ENCODE results near the gene CEP152. TPM values are rescaled to one million over a fixed set of nuclear protein-coding genes. Genes with fewer than 3 reads are reported as not detected.
A peak's percentile ranks its signal among the peaks of the same experiment; 100 is the strongest.
"Not testable (repeated sequence)": the region's sequence is repeated elsewhere in the genome, so short reads cannot be mapped to it uniquely, and the experiment has no call there.

The CEP152 gene
- total RNA-seq, 1 experiment from 2014 or later: 13.9 TPM

DNA sequence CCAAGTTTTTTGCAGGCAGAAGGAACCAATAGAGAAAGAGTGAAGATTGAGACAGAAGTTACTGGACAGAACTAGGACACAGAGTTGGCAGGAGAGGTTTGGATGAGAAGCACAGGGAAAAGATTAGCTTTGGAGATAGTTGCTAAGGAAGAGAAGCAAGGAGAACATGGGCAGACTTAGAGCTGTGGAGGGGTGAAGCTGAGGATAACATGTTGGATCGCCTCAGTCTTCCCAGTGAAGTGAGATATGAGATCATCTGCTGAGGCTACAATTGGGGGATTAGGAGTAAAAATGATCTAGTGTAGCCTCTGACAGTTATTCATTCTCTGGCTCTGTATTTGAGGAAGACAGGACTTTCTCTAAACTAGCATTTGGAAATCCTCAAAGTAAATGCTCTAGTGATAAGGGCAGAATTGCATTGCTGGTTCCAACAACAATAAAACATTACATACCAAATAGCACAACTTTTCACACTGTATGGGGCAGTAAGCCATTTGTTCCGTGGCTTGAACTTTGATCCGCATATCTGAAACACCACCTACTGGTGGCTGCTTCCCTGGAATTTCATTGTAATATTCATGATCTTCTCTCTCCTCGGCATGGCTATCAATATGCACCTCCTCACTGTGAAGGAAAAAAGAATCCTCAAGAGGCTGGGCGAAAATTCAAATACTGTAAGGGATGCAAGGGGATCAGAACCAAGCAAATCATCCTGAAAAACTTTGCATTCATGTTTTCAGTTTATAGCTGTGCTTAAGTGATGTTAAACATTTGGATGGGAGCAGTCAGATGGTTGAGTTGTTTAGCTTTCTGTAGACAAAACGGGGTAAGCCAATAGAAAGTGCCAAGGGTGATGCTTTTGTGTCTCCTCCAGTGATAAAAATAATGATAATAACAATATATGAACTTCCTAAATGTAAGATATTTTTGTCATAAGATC lies 44.9 kb upstream of the CEP152 start:
- intact Hi-C loops (cut with micrococcal nuclease; ENCODE audit: unreplicated experiment) (no loop called here), in situ Hi-C loops (cut with HindIII; ENCODE audit: low pct_unique_long_range_greater_than_20kb, low sequenced_read_pairs) (no loop called here)
- CTCF ChIA-PET: interaction anchor here (0.6 kb wide), 1 partner anchor 551 kb away, joined by 4 read pairs; no protein-coding TSS in a partner anchor
- no TSS peak for BruUV-seq (replicated peaks)
- TF ChIP-seq, protein P1, sequence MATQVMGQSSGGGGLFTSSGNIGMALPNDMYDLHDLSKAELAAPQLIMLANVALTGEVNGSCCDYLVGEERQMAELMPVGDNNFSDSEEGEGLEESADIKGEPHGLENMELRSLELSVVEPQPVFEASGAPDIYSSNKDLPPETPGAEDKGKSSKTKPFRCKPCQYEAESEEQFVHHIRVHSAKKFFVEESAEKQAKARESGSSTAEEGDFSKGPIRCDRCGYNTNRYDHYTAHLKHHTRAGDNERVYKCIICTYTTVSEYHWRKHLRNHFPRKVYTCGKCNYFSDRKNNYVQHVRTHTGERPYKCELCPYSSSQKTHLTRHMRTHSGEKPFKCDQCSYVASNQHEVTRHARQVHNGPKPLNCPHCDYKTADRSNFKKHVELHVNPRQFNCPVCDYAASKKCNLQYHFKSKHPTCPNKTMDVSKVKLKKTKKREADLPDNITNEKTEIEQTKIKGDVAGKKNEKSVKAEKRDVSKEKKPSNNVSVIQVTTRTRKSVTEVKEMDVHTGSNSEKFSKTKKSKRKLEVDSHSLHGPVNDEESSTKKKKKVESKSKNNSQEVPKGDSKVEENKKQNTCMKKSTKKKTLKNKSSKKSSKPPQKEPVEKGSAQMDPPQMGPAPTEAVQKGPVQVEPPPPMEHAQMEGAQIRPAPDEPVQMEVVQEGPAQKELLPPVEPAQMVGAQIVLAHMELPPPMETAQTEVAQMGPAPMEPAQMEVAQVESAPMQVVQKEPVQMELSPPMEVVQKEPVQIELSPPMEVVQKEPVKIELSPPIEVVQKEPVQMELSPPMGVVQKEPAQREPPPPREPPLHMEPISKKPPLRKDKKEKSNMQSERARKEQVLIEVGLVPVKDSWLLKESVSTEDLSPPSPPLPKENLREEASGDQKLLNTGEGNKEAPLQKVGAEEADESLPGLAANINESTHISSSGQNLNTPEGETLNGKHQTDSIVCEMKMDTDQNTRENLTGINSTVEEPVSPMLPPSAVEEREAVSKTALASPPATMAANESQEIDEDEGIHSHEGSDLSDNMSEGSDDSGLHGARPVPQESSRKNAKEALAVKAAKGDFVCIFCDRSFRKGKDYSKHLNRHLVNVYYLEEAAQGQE (IDR thresholded peaks at IDR 0.05; ENCODE audit: insufficient read depth in 1 of 2, low read depth in 2 of 2, low read length in 1 of 2): no peak
- TF ChIP-seq SIN3A (IDR thresholded peaks at IDR 0.05; ENCODE audit: borderline replicate concordance, insufficient read depth, low read depth, low read length) (no peak), POLR2AphosphoS5 (IDR thresholded peaks at IDR 0.05; ENCODE audit: low read depth, low read length) (no peak), TCF7L2 (IDR thresholded peaks at IDR 0.05; ENCODE audit: low read depth, low read length) (no peak)
- TF ChIP-seq, protein P2, sequence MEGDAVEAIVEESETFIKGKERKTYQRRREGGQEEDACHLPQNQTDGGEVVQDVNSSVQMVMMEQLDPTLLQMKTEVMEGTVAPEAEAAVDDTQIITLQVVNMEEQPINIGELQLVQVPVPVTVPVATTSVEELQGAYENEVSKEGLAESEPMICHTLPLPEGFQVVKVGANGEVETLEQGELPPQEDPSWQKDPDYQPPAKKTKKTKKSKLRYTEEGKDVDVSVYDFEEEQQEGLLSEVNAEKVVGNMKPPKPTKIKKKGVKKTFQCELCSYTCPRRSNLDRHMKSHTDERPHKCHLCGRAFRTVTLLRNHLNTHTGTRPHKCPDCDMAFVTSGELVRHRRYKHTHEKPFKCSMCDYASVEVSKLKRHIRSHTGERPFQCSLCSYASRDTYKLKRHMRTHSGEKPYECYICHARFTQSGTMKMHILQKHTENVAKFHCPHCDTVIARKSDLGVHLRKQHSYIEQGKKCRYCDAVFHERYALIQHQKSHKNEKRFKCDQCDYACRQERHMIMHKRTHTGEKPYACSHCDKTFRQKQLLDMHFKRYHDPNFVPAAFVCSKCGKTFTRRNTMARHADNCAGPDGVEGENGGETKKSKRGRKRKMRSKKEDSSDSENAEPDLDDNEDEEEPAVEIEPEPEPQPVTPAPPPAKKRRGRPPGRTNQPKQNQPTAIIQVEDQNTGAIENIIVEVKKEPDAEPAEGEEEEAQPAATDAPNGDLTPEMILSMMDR (IDR thresholded peaks at IDR 0.05): peak; percentile 69
- H3K4me1 ChIP-seq (ENCODE audit: control insufficient read depth, insufficient read depth, low read length): peaks cover 4% of the 10 kb centered on the region; the same call in 1 of the 2 replicates
- no peak overlapping the region for H3K27ac ChIP-seq (ENCODE audit: low read length)
- H3K36me3 ChIP-seq (ENCODE audit: control insufficient read depth, insufficient read depth, low read length): no peaks in the 10 kb centered on the region
- H3K4me3 ChIP-seq (ENCODE audit: low read depth in 2 of 2, low read length in 2 of 2): no peak overlapping the region
- H3K27me3 ChIP-seq (ENCODE audit: control insufficient read depth, insufficient read depth, low read length): no peaks in the 10 kb centered on the region
- no peaks in the 10 kb centered on the region for H3K9me3 ChIP-seq (ENCODE audit: control insufficient read depth, insufficient read depth, low read depth, low read length)
- peak; percentile 83 for ATAC-seq
- no peak for DNase-seq (ENCODE audit: low read depth, low spot score)
- POLR2A ChIA-PET: no interaction called here

DNA sequence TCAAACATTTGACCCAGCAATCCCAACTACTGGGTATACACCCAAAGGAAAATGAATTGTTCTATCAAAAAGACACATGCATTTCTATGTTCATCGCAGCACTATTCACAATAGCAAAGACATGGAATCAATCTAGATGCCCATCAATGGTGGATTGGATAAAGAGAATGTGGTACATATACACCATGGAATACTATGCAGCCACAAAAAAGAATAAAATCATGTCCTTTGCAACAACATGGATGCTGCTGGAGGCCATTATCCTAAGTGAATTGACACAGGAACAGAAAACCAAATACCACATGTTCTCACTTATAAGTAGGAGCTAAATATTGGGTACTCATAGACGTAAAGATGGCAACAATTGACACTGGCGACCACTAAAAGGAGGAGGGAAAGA lies 43.6 kb upstream of the CEP152 start:
- CTCF ChIA-PET; ATAC-seq; H3K4me1 ChIP-seq (ENCODE audit: control insufficient read depth, insufficient read depth, low read length); H3K27me3 ChIP-seq (ENCODE audit: control insufficient read depth, insufficient read depth, low read length); BruUV-seq (replicated peaks); POLR2A ChIA-PET; in situ Hi-C loops (cut with HindIII; ENCODE audit: low pct_unique_long_range_greater_than_20kb, low sequenced_read_pairs); intact Hi-C loops (cut with micrococcal nuclease; ENCODE audit: unreplicated experiment); H3K27ac ChIP-seq (ENCODE audit: low read length); H3K4me3 ChIP-seq (ENCODE audit: low read depth in 2 of 2, low read length in 2 of 2); DNase-seq (ENCODE audit: low read depth, low spot score); H3K9me3 ChIP-seq (ENCODE audit: control insufficient read depth, insufficient read depth, low read depth, low read length); H3K36me3 ChIP-seq (ENCODE audit: control insufficient read depth, insufficient read depth, low read length): not testable (repeated sequence)

DNA sequence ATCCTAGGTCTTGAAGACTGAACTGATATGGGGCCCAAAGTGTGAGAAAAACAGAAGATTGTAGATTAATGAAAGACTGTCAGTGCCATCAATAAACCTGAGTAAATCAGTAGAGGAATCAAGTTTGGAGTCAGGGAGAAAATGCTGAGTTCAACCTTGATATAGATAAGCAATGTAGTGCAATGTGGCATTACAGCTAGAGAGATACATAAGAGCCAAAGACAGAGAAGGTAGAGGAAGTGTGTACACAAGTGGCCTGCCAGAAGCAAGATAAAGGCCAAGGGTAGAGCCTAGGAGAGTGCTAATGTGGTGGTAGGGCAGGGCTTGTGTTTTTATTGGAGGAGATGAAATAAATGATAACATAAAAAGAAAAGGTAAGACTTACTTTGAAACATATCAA lies 41.1 kb upstream of the CEP152 start:
- no peak overlapping the region for H3K4me3 ChIP-seq (ENCODE audit: low read depth in 2 of 2, low read length in 2 of 2)
- TF ChIP-seq SIN3A (IDR thresholded peaks at IDR 0.05; ENCODE audit: borderline replicate concordance, insufficient read depth, low read depth, low read length): no peak
- TF ChIP-seq, protein P1 (IDR thresholded peaks at IDR 0.05; ENCODE audit: insufficient read depth in 1 of 2, low read depth in 2 of 2, low read length in 1 of 2): no peak
- TF ChIP-seq, protein P2 (IDR thresholded peaks at IDR 0.05): no peak
- TF ChIP-seq POLR2AphosphoS5 (IDR thresholded peaks at IDR 0.05; ENCODE audit: low read depth, low read length): no peak
- TF ChIP-seq TCF7L2 (IDR thresholded peaks at IDR 0.05; ENCODE audit: low read depth, low read length): no peak
- no peaks in the 10 kb centered on the region for H3K27me3 ChIP-seq (ENCODE audit: control insufficient read depth, insufficient read depth, low read length)
- peaks cover 4% of the 10 kb centered on the region; the same call in 1 of the 2 replicates for H3K4me1 ChIP-seq (ENCODE audit: control insufficient read depth, insufficient read depth, low read length)
- CTCF ChIA-PET: no interaction called here
- intact Hi-C loops (cut with micrococcal nuclease; ENCODE audit: unreplicated experiment): no loop called here
- in situ Hi-C loops (cut with HindIII; ENCODE audit: low pct_unique_long_range_greater_than_20kb, low sequenced_read_pairs): no loop called here
- POLR2A ChIA-PET: no interaction called here
- no peak for DNase-seq (ENCODE audit: low read depth, low spot score)
- ATAC-seq: no peak
- no peak overlapping the region for H3K27ac ChIP-seq (ENCODE audit: low read length)
- no peaks in the 10 kb centered on the region for H3K9me3 ChIP-seq (ENCODE audit: control insufficient read depth, insufficient read depth, low read depth, low read length)
- no TSS peak for BruUV-seq (replicated peaks)
- no peaks in the 10 kb centered on the region for H3K36me3 ChIP-seq (ENCODE audit: control insufficient read depth, insufficient read depth, low read length)
